GM21529 (cell line): ENCODE measurements around the gene PLEKHM3.
"Not testable (repeated sequence)": the region's sequence is repeated elsewhere in the genome, so short reads cannot be mapped to it uniquely, and the experiment has no call there.

ENCODE experiments used
- ATAC-seq: cut with Tn5 transposase; IDR thresholded peaks from one replicate; pipeline ENCODE4 v1.9.1; 2021; ENCODE audit not compliant: unreplicated experiment

Gene PLEKHM3

DNA sequence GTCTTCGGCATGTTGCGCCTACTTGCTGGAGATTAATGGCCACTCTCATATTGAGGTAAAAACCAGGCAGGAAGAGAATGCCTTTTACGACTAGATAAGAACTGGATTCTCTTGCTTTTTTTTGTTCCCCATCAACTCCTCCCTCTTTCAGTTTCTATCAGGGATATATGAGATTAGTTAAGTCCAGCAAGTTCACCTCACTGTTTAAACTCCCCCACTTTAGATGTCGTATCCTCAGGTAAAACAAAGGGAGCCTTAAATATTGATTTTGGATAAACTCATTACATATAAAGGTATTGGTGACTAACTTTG is 98.4 kb downstream of the PLEKHM3 start:
- no peak for ATAC-seq

DNA sequence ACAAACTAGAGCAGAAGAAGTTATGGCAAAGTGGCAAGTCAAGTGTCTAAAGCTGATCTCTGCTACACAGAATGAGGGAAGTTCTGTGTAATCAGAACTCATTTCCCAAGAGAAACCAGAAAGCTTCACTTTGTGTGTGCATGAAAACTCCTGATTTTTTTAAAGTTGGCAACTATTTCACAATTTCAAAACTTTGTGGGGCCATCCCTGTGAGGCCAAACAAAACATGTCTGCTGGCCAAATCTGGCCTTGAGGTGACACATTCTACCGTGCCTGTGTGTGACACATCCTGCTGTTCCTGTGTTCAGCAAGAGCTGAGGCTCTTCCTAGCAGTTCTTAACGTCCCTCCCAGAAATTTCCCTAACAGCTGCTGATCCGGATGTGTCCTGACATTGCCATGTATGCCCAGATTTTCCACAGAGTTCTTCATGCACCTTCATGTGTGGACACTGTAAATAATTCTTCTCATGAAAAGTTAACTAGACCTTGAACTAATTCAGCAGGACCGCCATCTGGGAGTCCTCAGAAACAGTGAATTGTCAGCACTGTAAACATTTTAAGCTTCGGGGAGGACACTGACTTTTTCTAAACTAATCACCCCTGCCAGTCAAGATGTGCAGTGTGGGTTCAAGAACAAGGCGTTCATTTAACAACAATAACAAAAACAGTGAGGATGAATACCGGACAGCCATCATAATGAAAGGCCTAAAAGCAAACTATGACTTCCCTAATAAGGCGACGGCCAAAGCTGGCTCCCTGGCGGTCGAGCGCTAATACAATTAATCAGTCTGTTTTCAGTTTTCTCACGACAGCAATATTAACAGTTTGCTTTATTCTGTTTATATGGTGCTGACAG is 99.0 kb downstream of the PLEKHM3 start:
- ATAC-seq, result no peak

DNA sequence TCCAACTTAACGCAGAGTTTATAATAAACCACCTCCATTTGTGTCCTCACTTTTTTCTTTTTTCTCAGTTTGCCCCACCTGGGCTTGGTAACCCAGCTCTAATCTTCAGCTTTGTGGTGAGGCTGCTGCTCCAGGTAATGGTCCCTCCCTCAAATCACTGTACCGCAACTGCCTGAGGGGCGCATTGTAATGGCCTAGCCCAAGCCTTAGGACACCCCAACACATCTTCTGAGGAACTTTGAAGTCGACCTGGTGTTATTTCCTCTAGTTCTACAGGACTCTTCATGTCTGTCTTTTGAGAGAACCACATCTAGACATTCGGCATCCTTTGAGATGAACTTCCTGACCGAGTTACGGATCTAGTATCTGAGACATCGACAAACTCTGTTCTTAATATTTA is 99.7 kb downstream of the PLEKHM3 start:
- ATAC-seq, result no peak

DNA sequence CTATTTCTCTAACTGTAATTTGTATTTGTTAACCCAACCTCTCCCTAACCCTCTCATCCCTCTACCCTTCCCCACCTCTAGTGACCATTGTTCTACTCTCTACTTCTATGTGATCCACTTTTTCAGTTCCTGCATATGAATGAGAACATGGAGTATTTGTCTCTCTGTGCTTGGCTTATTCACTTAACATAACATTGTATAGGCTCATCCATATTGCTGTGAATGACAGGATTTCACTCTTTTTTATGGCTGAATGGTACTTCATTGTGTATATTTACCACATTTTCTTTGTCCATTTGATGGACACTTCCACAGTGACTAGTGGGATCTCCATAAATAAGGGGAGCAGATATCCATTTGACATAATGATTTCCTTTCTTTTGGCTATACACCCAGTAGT is 103.7 kb downstream of the PLEKHM3 start:
- ATAC-seq, result no peak

DNA sequence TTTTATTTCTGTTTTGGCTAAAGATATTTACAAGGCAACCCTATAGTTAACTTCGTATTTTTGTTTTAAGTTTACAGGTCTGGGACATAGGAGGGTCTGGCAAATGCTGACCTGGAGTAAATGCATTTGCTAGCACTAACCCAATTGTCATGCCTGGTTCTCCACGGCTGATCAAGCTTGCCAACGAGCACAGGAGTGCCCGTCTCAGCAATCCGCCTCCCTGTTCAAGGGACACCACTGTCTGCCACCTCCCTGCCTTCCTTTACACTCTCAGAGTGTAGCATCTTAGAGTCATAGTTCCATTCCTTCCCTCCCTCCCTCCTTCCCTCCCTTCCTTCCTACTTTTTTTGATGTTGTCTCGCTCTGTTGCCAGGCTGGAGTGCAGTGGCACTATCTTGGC is 104.6 kb downstream of the PLEKHM3 start:
- no peak for ATAC-seq

DNA sequence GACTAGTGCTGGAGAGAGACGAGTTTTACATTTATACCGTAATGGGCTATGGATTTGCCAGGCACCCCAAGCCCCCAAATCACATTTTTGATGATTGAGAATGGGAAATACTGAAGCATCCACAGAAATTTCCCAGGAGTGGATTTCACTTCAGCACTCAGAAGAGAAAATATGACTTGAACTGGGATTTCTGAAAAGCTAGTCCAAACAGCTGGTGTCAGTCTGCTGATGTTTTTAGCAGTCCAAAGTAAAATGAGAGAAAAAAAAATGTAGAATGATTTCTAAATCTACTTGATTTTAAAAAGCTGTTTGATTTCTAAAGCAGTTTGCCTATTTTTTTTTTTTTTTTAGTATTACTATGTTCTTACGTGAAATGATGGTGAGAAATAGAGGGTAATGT is 105.0 kb downstream of the PLEKHM3 start:
- ATAC-seq, result no peak

DNA sequence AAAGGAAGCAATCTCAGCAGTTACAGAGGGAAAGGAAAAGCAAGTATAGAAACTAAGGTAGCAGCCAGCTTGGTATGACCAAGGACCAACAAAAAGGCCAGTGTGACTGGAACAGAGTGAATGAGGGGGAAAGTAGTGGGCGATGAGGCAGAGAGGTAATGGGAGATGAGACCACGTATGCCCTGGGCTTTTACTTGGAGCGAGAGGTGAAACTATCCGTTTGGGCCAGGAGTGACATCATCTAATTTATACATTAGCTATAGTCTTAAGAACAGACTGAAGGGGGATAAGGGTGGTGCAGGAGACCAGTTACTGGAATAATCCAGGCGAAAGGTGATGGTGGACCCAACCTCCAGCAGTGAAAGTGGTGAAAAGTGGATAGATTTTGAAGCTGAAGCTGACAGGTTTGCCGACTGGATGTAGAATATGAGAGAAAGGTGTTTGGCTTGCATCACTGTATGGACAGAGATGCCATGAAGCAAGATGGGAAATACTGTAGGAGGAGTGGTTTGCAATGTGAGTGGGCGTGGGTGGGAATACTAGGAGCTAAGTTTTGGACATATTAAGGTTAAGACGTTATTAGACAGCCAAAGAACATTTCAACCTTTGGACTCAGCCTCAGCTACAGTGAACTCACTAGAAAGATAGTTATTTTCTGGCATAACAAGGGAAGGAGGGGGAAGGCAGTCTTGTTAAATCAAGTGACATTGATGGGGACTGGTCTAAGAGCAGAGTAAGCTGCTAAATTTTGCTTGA is 106.0 kb downstream of the PLEKHM3 start:
- ATAC-seq, result no peak

DNA sequence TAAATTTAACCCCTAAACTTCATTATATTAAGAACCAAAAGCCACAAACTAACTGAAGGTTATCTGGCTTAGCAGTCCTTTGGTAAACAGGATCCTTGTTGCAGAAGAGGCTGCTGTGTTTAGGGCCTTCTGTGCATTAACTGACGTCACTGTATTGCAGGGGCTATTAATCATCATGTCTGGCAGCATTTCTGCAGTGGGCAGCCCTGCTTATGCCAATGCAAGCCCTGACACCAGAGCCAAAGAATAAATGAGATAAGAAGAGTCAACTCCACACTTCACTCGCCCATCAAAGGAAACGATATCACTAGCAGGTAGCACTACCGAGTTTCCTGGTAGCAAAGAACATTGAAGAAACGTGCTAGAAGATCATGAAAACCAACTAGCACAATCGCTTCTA is 110.6 kb downstream of the PLEKHM3 start:
- ATAC-seq, result no peak

DNA sequence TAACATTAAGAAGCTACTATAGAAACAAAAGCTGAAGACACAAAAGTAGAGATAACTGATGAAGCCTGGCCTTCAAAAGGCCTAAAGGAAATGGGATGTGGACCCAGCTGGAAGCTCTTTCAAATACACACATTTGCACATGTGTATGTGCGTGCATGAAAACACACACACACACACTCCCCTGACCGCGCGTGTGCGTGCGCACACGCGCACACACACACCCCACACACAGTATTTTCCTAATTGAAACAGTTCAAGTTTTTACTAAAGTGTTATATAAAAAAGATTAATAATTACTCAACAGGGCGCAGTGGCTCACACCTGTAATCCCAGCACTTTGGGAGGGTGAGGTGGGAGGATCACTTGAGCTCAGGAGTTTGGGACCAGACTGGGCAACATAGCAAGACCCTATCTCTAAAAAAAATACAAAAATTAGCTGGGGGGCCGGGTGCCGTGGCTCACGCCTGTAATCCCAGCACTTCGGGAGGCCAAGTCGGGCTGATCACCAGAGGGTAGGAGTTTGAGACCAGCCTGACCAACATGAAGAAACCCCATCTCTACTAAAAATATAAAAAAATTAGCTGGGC is 111.5 kb downstream of the PLEKHM3 start:
- ATAC-seq, result no peak

DNA sequence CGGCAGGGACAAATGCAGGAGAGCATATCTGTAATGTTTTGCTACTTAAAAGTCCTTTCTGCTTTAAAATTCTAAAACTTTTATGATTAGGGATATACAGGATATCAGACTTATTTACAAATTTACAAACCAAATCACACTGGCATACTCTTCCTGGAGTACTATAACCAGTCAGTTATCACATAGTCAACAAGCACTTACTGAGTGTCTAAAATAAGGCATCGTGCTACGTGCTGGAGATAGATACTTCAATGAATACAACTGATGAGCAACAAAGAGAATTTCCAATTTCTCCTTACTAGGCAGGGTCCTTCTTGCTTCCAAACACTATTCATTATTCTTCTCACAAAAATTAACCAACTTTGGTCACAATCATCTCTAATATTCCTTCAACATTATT is 113.5 kb downstream of the PLEKHM3 start:
- no peak for ATAC-seq

DNA sequence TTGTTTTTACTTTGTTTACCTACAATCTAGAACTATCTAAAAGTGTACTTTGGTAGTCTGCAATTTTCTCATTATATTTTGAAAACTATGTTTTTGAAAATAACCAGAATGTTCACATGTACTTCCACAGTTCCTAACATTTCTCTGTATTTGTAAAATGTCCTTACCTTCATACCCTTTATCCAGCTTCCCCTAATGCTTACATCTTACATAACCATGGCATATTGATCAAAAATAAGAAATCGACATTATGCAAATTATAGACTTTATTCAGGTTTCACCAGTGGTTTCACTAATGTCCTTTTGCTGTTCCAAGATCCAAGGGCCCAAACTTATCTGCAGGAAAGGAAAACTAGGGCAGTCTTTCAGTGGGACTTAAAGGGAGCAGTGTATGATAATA is 114.1 kb downstream of the PLEKHM3 start:
- ATAC-seq, result no peak

DNA sequence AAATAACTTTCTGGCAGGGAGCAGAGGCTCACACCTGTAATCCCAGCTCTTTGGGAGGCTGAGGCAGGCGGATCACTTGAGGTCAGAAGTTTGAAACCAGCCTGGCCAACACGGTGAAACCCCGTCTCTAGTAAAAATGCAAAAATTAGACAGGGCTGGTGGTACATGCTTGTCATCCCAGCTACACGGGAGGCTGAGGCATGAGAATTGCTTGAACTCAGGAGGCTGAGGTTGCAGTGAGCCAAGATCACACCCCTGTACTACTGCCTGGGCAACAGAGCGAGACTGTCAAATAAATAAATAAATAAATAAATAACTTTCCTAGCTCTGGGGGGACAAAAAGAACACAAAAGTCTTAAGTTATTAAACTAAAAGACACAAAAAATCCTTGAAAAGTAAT is 118.8 kb downstream of the PLEKHM3 start:
- not testable (repeated sequence) for ATAC-seq

DNA sequence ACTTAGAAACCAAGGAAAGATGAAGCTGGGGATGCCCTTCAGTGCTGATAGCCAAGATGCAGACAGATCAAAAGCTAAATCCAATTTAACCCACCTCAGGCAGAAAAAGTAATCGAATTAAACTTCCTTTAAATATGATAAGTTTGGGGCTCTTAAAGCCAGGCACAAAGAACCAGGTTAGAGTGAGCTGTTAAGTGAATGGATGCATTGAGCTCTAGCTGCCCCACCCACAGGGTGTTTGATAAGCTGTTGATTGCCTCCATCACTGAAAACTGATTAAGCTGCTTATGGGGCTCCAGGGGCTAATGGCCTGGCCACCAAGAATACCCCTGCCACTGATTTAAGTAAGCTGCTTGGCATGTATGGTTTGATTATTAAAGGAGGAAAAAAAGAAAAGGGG is 119.8 kb downstream of the PLEKHM3 start:
- no peak for ATAC-seq

DNA sequence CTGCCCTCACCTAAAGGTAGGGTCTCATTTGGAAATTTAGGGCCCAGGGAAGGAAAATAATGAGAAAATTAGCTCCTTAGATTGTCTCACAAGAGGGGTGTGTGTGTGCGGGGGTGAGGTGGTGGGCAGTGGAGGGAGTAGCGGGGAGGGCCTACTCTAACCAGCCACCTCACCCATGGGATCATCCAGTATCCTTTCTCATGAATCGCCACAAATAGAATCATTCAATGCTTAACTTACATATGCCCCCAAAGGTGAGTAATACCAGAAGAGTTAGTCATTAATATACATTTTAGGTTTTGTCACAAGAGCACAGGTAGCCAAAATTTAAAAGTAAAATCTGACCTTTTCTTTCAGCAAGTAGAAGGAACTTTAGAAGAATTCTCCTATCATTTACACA is 122.1 kb downstream of the PLEKHM3 start:
- ATAC-seq, result no peak

DNA sequence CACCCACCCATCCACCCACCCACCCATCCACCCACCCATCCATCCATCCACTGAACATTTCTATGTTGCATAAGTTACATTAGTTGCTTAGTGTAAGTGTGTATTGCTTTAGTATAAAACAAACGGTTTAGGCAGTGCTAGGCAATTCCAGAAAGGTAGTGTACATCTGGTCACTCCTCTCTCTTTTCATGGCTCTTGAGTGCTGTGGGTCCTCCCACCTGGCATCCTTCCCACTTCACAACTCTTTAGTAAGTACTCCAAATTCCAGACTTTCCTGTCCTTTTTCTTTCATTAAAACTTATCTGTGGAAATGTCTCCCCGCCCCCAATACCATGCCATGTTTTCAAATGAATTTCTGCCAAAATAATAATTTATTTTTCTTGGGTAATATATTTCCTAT is 122.5 kb downstream of the PLEKHM3 start:
- no peak for ATAC-seq

DNA sequence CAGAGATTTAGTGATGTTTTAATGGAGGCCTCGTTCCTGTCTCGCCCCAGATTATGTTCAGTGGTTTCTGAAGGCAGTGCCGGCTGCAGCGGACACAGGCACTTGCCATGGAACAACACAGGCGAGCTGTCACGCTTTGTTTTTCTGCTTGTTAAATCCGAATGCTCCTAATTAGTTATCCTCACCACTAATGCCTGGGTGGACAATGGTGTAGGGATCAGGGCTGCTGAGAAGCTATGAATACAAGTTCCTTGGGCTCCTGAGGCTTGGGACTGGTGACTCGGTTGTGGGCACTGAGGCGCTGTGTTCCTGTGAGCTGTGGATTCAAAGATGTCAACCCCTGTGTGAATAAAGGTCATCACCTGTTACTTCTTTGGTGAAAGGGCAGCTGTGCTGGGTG is 123.5 kb downstream of the PLEKHM3 start:
- ATAC-seq, result no peak

DNA sequence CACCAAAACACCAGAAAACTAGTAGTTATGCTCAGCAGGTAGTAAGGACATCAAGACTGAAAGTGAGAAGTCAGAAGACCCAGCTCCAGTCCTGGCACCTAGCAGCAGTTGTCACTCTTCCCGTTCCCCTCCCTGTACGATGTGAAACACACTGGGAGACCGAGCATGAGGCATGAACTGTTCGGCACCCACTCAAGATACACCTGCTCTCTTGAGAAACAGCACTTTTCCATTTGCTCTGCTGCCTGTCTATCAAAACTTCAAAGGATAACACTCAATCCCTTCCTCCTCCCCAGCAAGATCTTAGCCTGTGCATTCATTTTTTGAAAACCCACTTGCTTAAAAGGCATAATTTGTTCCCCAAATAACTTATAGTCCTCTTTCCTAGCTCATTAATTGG is 123.9 kb downstream of the PLEKHM3 start:
- no peak for ATAC-seq

DNA sequence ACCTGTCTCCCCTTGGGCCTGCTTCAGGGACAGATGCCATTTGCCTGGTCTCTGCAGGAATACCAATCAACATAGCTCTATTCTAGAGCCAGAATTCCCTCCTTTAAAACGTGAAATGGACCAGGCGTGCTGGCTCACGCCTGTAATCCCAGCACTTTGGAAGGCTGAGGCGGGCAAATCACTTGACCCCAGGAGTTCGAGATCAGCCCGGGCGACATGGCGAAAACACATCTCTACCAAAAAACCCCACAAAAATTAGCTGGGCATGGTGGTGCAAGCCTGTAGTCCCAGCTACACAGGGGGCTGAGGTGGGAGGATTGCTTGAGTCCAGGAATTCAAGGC is 127.0 kb downstream of the PLEKHM3 start:
- ATAC-seq, result no peak

DNA sequence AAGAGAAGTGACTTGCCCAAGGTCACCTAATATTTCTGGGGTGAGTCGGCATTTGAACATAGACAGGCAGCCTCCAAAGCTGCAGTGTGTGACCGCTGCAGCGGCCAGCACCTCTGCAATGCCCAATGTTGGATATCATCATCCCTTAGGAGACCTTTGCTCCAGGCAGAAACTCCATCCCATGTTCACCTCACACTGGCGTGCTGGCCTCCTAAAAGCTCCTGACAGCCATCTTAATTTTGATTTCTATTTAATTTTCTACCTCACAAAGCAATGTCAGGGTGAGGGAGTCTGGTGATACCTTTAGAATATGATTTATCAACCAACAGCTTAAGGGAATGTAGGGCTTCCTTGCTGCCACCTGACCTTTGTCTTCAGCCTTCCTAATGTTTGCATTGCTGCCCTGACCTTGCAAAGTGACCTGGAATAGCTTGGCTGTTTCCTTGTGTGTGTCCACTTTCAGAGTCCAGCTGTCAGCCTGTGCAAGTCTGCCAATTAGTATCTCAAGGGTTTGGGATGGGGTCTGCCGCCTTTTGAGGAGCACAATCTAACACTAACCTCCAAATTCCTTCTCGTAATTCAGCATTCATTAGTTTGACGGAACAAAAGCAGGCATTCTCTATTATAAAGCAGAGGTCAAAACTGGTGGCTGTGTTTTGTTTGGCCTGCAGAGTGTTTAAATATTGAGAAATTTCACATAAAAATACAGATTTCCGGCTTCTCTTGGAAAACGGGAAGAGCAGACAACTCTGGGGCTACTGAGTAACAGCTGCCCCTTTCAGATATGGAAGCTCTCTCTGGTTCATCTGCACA is 127.6 kb downstream of the PLEKHM3 start:
- ATAC-seq, result no peak

DNA sequence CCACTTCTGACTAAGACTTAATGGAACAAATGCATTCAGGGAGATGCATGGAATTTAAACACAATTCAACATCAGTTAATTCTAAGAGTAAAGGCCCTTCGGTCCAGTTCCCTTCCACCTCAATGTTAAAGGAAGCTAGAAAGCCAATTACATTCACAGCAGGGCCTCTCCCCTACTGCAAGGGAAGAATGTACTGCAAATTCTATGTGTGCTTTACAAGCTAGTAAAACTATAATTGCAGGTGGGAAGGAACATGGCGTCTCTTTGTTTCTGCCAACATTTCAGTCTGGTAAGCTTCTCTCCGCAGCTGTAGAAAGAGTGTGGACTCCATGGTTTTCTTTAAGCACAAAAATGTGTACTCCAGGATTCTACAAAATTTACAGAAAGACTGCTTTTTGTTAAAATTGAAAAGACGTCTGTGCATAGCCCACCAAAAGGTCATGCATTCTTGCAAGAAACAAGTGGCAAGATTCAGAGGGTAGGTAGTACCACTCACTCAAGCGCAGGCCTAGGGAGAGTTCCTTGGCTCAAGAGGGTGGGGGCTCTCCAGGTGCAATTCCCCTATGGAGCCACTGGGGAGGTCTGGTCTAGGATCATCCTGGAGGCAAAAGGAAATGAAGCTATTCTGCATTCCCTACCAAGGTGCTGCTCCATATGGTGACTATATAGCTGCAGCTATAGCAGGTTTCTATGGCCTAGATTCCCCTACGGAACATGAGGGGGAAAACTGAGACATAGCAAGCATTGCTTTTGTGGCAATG is 128.6 kb downstream of the PLEKHM3 start:
- ATAC-seq, result no peak
